GM21717 (cell line): ENCODE measurements around the gene PRKCE.
A peak's percentile ranks its signal among the peaks of the same experiment; 100 is the strongest.
"Not testable (repeated sequence)": the region's sequence is repeated elsewhere in the genome, so short reads cannot be mapped to it uniquely, and the experiment has no call there.

Experiments
- ATAC-seq: cut with Tn5 transposase; IDR thresholded peaks from one replicate; pipeline ENCODE4 v1.9.1; 2021; ENCODE audit warnings: mild to moderate bottlenecking, moderate library complexity; ENCODE audit not compliant: unreplicated experiment

The PRKCE gene

GRCh38 chr2:45695480-45696007 lies 44.1 kb downstream of the PRKCE start:
- ATAC-seq: peak; percentile 57

GRCh38 chr2:45696708-45697107 lies 45.2 kb downstream of the PRKCE start:
- ATAC-seq: no peak

GRCh38 chr2:45697190-45697589 lies 45.7 kb downstream of the PRKCE start:
- ATAC-seq: no peak

- no peak for ATAC-seq
Measured at GRCh38 chr2:45698554-45698953, 47.1 kb downstream of the PRKCE start.

- ATAC-seq: peak; percentile 63
Measured at GRCh38 chr2:45699032-45699658, 47.7 kb downstream of the PRKCE start.

GRCh38 chr2:45700407-45701013 lies 49.0 kb downstream of the PRKCE start:
- no peak for ATAC-seq

- no peak for ATAC-seq
Measured at GRCh38 chr2:45705233-45705632, 53.8 kb downstream of the PRKCE start.

GRCh38 chr2:45706033-45706432 lies 54.6 kb downstream of the PRKCE start:
- no peak for ATAC-seq

- no peak for ATAC-seq
Measured at GRCh38 chr2:45707006-45707405, 55.5 kb downstream of the PRKCE start.

GRCh38 chr2:45707661-45708060 lies 56.2 kb downstream of the PRKCE start:
- ATAC-seq: no peak

- no peak for ATAC-seq
Measured at GRCh38 chr2:45708501-45708900, 57.0 kb downstream of the PRKCE start.

GRCh38 chr2:45709137-45709536 lies 57.7 kb downstream of the PRKCE start:
- no peak for ATAC-seq

- no peak for ATAC-seq
Measured at GRCh38 chr2:45710468-45710867, 59.0 kb downstream of the PRKCE start.

- ATAC-seq: no peak
Measured at GRCh38 chr2:45711224-45711623, 59.7 kb downstream of the PRKCE start.

- no peak for ATAC-seq
Measured at GRCh38 chr2:45712570-45712969, 61.1 kb downstream of the PRKCE start.

GRCh38 chr2:45713136-45713535 lies 61.7 kb downstream of the PRKCE start:
- no peak for ATAC-seq

- peak; percentile 47 for ATAC-seq
Measured at GRCh38 chr2:45713591-45713990, 62.1 kb downstream of the PRKCE start.

- ATAC-seq: no peak
Measured at GRCh38 chr2:45714679-45715078, 63.2 kb downstream of the PRKCE start.

GRCh38 chr2:45715601-45716379 lies 64.3 kb downstream of the PRKCE start:
- no peak for ATAC-seq

GRCh38 chr2:45716432-45716831 lies 65.0 kb downstream of the PRKCE start:
- not testable (repeated sequence) for ATAC-seq

- no peak for ATAC-seq
Measured at GRCh38 chr2:45716915-45717314, 65.4 kb downstream of the PRKCE start.

- no peak for ATAC-seq
Measured at GRCh38 chr2:45720210-45720609, 68.7 kb downstream of the PRKCE start.
